IMR-90 (cell line): ENCODE measurements around the gene VDR.

Source experiments
- NFE2L2 ChIP-seq: fragments of 150-350 bp; IDR thresholded peaks from 2 replicates; pipeline ENCODE4 v1.6.1; 2016; ENCODE audit warnings: low read depth, mild to moderate bottlenecking, low read length
- POLR2A ChIP-seq: IDR thresholded peaks from 2 replicates; pipeline ENCODE4 v1.6.1; 2012; ENCODE audit warnings: mild to moderate bottlenecking, low read depth, low read length
- RAD21 ChIP-seq: IDR thresholded peaks from 2 replicates; pipeline ENCODE4 v1.6.1; 2012; ENCODE audit warnings: low read length, improper control_type of control experiment
- SMC3 ChIP-seq: fragments of 150-350 bp; IDR thresholded peaks from 2 replicates; pipeline ENCODE4 v1.6.1; 2016; ENCODE audit warnings: low read depth, mild to moderate bottlenecking, antibody characterized with exemption, low read length, moderate library complexity
- TF ChIP-seq, protein P1 (sequence below): conservative IDR thresholded peaks from 2 replicates; pipeline ENCODE4 v1.5.1; 2012; ENCODE audit warnings: mild to moderate bottlenecking, low read depth, low read length, improper control_type of control experiment

DNA sequence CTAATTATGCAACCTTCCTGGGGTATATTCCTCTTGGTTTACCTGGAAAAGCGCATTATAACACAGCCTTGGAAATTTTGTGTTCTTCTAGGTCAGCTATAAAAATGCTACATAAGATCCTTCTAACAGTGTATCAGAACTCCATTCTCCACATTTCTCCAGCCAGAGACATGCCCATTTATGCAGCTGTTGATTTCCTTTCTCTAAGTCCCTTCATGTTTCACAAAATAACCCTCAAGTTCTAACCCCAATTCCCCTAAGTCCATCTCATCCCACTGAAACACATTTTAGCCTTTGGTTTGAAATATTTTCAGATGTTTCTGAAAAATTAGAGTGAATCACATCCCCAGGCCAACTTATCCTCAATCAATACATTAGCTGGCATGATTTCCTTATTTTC is 64.2 kb downstream of the VDR start:
- no peak for TF ChIP-seq POLR2A
- no peak for TF ChIP-seq SMC3
- no peak for TF ChIP-seq NFE2L2
- no peak for TF ChIP-seq RAD21
- TF ChIP-seq, protein P1, sequence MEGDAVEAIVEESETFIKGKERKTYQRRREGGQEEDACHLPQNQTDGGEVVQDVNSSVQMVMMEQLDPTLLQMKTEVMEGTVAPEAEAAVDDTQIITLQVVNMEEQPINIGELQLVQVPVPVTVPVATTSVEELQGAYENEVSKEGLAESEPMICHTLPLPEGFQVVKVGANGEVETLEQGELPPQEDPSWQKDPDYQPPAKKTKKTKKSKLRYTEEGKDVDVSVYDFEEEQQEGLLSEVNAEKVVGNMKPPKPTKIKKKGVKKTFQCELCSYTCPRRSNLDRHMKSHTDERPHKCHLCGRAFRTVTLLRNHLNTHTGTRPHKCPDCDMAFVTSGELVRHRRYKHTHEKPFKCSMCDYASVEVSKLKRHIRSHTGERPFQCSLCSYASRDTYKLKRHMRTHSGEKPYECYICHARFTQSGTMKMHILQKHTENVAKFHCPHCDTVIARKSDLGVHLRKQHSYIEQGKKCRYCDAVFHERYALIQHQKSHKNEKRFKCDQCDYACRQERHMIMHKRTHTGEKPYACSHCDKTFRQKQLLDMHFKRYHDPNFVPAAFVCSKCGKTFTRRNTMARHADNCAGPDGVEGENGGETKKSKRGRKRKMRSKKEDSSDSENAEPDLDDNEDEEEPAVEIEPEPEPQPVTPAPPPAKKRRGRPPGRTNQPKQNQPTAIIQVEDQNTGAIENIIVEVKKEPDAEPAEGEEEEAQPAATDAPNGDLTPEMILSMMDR: no peak
